ENCODE results near the gene WDR81.
"Not testable (repeated sequence)": the region's sequence is repeated elsewhere in the genome, so short reads cannot be mapped to it uniquely, and the experiment has no call there.

Gene WDR81

DNA sequence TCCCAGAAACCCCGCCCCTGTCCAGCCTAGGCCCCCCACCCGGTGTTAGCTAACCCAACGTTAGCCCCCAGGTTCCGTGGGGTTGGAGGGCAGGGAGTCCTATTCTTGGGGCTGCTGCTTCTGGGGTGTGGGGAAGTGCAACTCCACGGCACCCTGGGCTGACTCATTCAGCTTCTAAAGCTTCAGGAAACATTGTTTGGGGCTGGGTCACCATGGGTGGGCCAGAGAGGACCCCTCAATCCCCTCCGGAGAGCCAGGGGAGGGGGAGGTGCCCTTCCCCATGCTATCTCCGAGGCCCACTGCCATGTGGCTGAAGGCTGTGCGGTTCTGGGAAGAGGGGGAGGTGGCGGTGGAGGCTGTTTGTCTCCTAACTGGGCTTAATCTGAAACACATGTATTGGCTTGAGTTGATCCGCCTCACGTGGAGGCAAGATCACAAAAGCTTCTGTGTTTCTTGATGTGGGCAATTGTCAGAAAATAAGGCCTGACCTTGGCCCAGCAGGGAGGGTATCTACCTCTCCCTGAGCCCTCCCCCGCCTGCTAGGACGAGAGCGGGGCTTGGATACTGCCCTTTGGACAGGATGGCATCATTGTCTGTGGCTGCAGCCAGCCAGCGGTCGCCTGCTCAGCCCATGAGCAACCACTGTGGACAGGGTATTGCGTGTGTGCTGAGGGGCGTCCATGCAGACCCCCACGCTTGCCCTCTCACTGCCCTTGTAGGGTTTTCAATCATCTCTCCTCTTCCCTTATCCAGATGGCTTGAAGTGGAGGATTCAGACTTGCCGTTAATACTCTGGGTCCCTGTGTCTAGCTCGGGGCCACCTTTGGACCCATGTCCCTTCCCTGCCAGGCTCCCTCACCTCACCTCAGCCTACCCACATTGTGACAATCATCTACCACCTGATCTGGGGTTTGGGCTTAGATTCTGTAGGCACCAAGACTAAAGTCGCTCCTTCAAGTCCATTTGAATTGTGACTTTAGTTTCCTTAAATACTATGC, 38.7 kb downstream of the WDR81 start:
- DNase-seq (ENCODE audit: low spot score), result no peak
- TF ChIP-seq, protein P1, sequence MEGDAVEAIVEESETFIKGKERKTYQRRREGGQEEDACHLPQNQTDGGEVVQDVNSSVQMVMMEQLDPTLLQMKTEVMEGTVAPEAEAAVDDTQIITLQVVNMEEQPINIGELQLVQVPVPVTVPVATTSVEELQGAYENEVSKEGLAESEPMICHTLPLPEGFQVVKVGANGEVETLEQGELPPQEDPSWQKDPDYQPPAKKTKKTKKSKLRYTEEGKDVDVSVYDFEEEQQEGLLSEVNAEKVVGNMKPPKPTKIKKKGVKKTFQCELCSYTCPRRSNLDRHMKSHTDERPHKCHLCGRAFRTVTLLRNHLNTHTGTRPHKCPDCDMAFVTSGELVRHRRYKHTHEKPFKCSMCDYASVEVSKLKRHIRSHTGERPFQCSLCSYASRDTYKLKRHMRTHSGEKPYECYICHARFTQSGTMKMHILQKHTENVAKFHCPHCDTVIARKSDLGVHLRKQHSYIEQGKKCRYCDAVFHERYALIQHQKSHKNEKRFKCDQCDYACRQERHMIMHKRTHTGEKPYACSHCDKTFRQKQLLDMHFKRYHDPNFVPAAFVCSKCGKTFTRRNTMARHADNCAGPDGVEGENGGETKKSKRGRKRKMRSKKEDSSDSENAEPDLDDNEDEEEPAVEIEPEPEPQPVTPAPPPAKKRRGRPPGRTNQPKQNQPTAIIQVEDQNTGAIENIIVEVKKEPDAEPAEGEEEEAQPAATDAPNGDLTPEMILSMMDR (IDR thresholded peaks at IDR 0.05; ENCODE audit: extremely low read depth, missing control alignments), result no peak

GRCh38 chr17:1764284-1764683, 39.8 kb downstream of the WDR81 start:
- no peak for DNase-seq (ENCODE audit: low spot score)
- TF ChIP-seq, protein P1 (IDR thresholded peaks at IDR 0.05; ENCODE audit: extremely low read depth, missing control alignments), result no peak

GRCh38 chr17:1764705-1765104, 40.2 kb downstream of the WDR81 start:
- DNase-seq (ENCODE audit: low spot score), result not testable (repeated sequence)

- no peak for DNase-seq (ENCODE audit: low spot score)
- TF ChIP-seq, protein P1 (IDR thresholded peaks at IDR 0.05; ENCODE audit: extremely low read depth, missing control alignments), result no peak
Measured at GRCh38 chr17:1765576-1765975, 41.1 kb downstream of the WDR81 start.

- DNase-seq (ENCODE audit: low spot score), result no peak
- TF ChIP-seq, protein P1 (IDR thresholded peaks at IDR 0.05; ENCODE audit: extremely low read depth, missing control alignments), result no peak
Measured at GRCh38 chr17:1766382-1767135, 42.1 kb downstream of the WDR81 start.

DNA sequence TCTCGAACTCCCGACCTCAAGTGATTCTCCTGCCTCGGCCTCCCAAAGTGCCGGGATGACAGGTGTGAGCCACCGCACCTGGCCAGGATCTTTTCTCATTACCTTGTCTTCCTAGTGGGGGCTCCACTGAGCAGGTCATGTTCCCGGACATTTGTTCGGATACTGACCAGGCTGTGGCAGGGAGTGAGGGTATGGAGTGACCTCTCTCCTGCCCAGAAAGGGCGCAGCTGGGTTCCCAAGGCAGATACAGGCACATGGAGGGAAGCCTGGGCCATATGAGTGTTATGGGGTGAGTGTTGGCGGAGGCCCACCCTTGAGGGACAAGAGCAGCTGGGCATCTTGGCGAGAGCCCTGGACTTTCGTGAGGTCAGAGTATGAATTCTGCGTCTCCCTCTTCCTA, 42.9 kb downstream of the WDR81 start:
- no peak for DNase-seq (ENCODE audit: low spot score)
- TF ChIP-seq, protein P1 (IDR thresholded peaks at IDR 0.05; ENCODE audit: extremely low read depth, missing control alignments), result no peak

DNA sequence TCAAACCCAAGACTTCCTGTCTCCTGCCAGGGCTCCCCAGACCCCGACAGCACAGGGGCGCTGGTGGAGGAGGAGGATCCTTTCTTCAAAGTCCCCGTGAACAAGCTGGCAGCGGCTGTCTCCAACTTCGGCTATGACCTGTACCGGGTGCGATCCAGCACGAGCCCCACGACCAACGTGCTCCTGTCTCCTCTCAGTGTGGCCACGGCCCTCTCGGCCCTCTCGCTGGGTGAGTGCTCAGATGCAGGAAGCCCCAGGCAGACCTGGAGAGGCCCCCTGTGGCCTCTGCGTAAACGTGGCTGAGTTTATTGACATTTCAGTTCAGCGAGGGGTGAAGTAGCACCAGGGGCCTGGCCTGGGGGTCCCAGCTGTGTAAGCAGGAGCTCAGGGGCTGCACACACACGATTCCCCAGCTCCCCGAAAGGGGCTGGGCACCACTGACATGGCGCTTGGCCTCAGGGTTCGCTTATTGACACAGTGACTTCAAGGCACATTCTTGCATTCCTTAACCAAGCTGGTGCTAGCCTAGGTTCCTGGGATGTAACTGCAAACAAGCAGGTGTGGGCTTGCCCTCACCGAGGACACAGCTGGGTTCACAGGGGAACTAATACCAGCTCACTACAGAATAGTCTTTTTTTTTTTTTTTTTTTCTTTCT, 45.4 kb downstream of the WDR81 start:
- no peak for DNase-seq (ENCODE audit: low spot score)
- TF ChIP-seq, protein P1 (IDR thresholded peaks at IDR 0.05; ENCODE audit: extremely low read depth, missing control alignments), result no peak

GRCh38 chr17:1773000-1773695, 48.6 kb downstream of the WDR81 start:
- DNase-seq (ENCODE audit: low spot score), result not testable (repeated sequence)
